ENCODE results near the gene MEIOB. TPM values are rescaled to one million over a fixed set of nuclear protein-coding genes. Genes with fewer than 3 reads are reported as not detected.

MEIOB gene
- total RNA-seq, 5 donors from 2014 or later (not counting 1 experiment from before 2014, with no cell fraction given), result 0.26 TPM; not detected in 4

DNA sequence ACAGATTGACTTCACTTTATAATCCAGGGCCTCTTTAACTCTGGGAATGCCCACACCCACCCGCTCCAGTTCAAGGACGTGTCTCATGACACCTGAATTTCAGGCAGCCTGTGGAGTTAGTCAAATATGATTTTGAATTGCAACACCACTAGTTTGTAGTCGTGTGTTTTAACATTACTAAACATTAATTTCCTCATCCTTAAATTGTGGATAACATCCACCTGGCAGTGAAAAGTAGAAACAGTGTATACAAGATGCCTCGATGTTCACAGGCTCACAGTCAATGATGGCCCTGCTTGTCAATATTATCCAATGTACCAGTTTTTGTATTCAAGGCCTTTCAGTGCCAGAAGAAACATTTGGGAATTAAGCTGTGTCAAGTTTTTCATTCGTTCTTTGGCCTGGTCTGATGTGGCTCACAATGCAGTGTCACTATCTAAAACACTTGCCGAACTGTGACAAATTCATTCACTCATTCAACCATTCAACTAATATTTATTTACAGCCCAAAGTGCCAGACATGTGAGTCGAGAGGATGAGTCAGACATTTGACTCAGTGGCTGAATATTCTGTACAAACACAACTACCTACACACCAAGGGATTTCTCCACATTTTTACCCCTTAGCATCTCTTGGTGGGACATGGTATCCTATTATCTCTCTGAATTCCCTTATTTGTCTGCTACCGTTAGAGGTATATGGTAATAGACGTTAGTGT lies 1.4 kb downstream of the MEIOB start:
- Histone ChIP-seq H3K27me3 (replicated peaks in 1 of 2; ENCODE audit: control insufficient read depth in 2 of 2, extremely low read depth in 1 of 2, insufficient read depth in 2 of 2, low read length in 1 of 2) (peaks cover 0 to 24% of the 10 kb centered on the region in 2 experiments), H3K36me3 (ENCODE audit: control insufficient read depth in 2 of 2, extremely low read depth in 1 of 2, insufficient read depth in 1 of 2, low read length in 1 of 2) (no peaks in the 10 kb centered on the region), H3K4me1 (ENCODE audit: control insufficient read depth in 1 of 2, extremely low read depth in 1 of 2, insufficient read depth in 2 of 2, low read length in 2 of 2) (peaks cover 0 to 8% of the 10 kb centered on the region in 2 experiments), H3K4me3 (ENCODE audit: control insufficient read depth in 1 of 2, extremely low read depth in 1 of 2, low read length in 1 of 2) (no peak overlapping the region), H3K9me3 (no peaks in the 10 kb centered on the region), H3K27ac (ENCODE audit: low read length) (no peak overlapping the region)
- Mint-ChIP-seq H3K4me3 (no peak overlapping the region), H3K9me3 (no peaks in the 10 kb centered on the region), H3K36me3 (no peaks in the 10 kb centered on the region), H3K27ac (no peak overlapping the region), H3K27me3 (peaks cover 19 to 22% of the 10 kb centered on the region in 2 donors), H3K4me1 (peaks cover 4 to 6% (median 4%) of the 10 kb centered on the region in 3 donors)
- CTCF ChIA-PET, result interaction anchor here in 1 of 2 donors (0.6 kb wide), 1 partner anchor 221 kb away, joined by 6 read pairs; no protein-coding TSS in a partner anchor
- ATAC-seq (replicated peaks in 1 of 4) (no peak), DNase-seq (no peak)
- POLR2A ChIA-PET, result no interaction called here
- WGBS (ENCODE audit: insufficient coverage), result 59% methylated on average over 3 of the region's 9 CpGs

DNA sequence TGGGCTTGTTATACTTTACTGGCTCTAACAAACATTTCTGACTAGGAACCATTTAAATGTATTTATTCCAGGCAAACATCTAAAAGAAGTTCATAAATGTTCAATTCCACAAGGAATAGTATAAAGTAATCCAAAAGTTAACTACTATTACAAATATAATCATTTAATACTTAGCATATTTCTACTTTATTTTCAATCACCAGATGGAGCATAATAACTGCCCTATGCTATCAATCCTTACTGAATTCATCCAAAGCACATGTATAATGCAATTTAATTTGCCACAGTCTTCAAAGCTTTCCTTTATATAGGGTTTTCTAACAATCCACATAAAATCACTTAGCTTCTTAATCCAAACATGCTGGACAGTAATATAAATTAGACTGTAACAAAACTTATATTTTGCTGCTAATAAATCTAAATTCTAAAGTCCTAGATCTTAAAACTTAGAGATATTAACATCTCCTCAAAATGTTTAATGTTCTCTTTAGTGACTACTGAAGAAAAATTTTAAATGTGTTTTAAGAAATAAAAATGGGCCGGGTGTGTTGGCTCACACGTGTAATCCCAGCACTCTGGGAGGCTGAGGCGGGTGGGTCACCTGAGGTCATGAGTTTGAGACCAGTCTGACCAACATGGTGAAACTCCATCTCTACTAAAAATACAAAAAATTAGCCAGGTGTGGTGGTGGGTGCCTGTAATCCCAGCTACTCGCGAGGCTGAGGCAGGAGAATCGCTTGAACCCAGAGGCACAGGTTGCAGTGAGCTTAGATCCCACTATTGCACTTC lies 5.9 kb downstream of the MEIOB start:
- ChIA-PET POLR2A (no interaction called here), CTCF (interaction anchor here in 1 of 2 donors (0.5 to 1.6 kb wide), 2 partner anchors 20 to 274 kb away, joined by 3 read pairs; no protein-coding TSS in a partner anchor)
- H3K36me3 Mint-ChIP-seq, result no peaks in the 10 kb centered on the region
- DNase-seq (no peak), ATAC-seq (replicated peaks in 1 of 4) (no peak)
- no peaks in the 10 kb centered on the region for H3K4me1 Mint-ChIP-seq
- no CpG with 5 or more reads among the region's 6 CpGs for WGBS (ENCODE audit: insufficient coverage)
- H3K36me3 ChIP-seq (ENCODE audit: control insufficient read depth in 2 of 2, extremely low read depth in 1 of 2, insufficient read depth in 1 of 2, low read length in 1 of 2), result no peaks in the 10 kb centered on the region
- peaks cover 0 to 29% of the 10 kb centered on the region in 2 experiments for H3K27me3 ChIP-seq (replicated peaks in 1 of 2; ENCODE audit: control insufficient read depth in 2 of 2, extremely low read depth in 1 of 2, insufficient read depth in 2 of 2, low read length in 1 of 2)
- no peak overlapping the region for H3K4me3 Mint-ChIP-seq
- no peaks in the 10 kb centered on the region for H3K9me3 ChIP-seq
- peaks cover 0 to 2% of the 10 kb centered on the region in 2 experiments for H3K4me1 ChIP-seq (ENCODE audit: control insufficient read depth in 1 of 2, extremely low read depth in 1 of 2, insufficient read depth in 2 of 2, low read length in 2 of 2)
- peaks cover 0 to 13% of the 10 kb centered on the region in 2 donors for H3K27me3 Mint-ChIP-seq
- H3K4me3 ChIP-seq (ENCODE audit: control insufficient read depth in 1 of 2, extremely low read depth in 1 of 2, low read length in 1 of 2), result no peak overlapping the region
- H3K27ac ChIP-seq (ENCODE audit: low read length), result no peak overlapping the region
- H3K9me3 Mint-ChIP-seq, result no peaks in the 10 kb centered on the region
- no peak overlapping the region for H3K27ac Mint-ChIP-seq

DNA sequence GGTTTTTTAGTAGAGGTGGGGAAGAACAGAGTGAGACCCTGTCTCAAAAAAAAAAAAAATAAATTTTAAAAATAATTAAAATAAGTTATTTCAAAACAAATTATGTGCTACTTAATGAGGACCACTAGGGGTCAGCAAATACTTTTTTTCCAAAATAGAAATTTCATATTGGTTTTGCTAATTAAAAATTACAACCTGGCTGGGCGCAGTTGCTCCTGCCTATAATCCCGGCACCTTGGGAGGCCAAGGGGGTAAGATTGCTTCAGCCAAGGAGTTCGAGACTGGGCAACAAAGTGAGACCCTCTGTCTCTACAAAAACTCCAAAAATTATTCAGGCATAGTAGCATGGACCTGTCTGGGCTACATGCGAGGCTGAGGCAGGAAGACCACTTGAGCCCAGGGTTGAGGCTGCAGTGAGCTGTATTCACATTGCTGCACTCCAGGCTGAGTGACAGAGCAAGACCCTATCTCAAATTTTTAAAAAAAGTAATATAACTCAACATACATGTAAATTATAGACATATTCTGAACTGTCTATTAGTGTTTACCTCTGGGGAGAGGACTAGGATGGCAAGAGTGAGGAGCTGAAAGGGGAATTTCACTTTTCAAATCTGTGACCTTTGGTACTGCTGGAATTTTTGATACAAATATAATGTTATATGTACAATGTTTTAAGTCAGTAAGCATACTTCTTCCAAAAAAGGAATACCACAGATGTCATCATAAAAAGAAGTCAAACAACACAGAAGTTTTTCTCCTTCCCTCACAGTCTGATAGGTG lies 8.1 kb downstream of the MEIOB start:
- ATAC-seq (replicated peaks in 1 of 4) (peak in 1 of 4 experiments; percentile 42), DNase-seq (peak in 3 of 35 experiments; percentile 14 to 69 (median 26))
- Mint-ChIP-seq H3K36me3 (no peaks in the 10 kb centered on the region), H3K4me3 (no peak overlapping the region), H3K4me1 (no peaks in the 10 kb centered on the region), H3K9me3 (no peaks in the 10 kb centered on the region), H3K27me3 (peaks cover 2 to 27% of the 10 kb centered on the region in 2 donors), H3K27ac (no peak overlapping the region)
- H3K36me3 ChIP-seq (ENCODE audit: control insufficient read depth in 2 of 2, extremely low read depth in 1 of 2, insufficient read depth in 1 of 2, low read length in 1 of 2), result no peaks in the 10 kb centered on the region
- CTCF ChIA-PET, result interaction anchor here in 1 of 2 donors (0.5 kb wide), 1 partner anchor 863 kb away, joined by 4 read pairs; no protein-coding TSS in a partner anchor
- peaks cover 2 to 39% of the 10 kb centered on the region in 2 experiments for H3K27me3 ChIP-seq (replicated peaks in 1 of 2; ENCODE audit: control insufficient read depth in 2 of 2, extremely low read depth in 1 of 2, insufficient read depth in 2 of 2, low read length in 1 of 2)
- no peaks in the 10 kb centered on the region for H3K9me3 ChIP-seq
- POLR2A ChIA-PET, result no interaction called here
- 17% methylated on average over 4 of the region's 4 CpGs for WGBS (ENCODE audit: insufficient coverage)
- no peak overlapping the region for H3K4me3 ChIP-seq (ENCODE audit: control insufficient read depth in 1 of 2, extremely low read depth in 1 of 2, low read length in 1 of 2)
- peaks cover 0 to 2% of the 10 kb centered on the region in 2 experiments for H3K4me1 ChIP-seq (ENCODE audit: control insufficient read depth in 1 of 2, extremely low read depth in 1 of 2, insufficient read depth in 2 of 2, low read length in 2 of 2)
- H3K27ac ChIP-seq (ENCODE audit: low read length), result no peak overlapping the region

DNA sequence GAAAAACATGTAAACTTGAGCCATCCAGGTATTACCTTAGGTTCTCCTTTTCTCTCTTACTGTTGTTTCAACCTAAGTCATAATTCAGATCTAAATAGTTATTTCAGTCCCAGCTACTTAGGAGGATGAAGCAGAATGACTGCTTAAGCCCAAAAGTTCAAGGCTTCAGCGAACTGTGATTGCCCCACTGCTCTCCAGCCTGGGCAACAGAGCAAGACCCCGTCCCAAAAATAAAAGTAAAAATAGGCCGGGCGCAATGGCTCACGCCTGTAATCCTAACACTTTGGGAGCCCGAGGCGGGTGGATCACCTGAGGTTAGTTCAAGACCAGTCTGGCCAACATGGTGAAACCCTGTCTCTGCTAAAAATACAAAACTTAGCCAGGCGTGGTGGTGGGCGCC lies 9.6 kb downstream of the MEIOB start:
- POLR2A ChIA-PET, result no interaction called here

DNA sequence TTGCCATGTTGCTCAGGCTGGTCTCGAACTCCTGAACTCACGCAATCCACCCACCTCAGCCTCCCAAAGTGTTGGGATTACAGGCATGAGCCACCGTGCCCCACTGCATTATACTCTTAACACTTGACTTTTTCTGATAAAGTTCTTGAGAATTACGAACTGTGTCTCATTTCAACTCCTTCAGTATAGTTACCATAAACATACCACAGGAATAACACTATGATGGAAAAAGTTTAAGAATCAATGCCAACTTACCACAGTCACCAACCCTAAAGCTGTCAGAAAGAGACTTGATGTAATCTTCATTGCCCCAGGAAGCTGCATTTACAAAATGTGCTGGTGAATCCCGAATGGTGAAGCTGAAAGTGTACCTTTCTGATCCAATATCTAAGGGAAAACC lies 10.2 kb downstream of the MEIOB start:
- Mint-ChIP-seq H3K27me3 (peaks cover 8 to 39% of the 10 kb centered on the region in 2 donors), H3K36me3 (no peaks in the 10 kb centered on the region), H3K27ac (no peak overlapping the region), H3K9me3 (no peaks in the 10 kb centered on the region), H3K4me3 (no peak overlapping the region), H3K4me1 (peaks cover 0 to 13% (median 3%) of the 10 kb centered on the region in 3 donors)
- H3K9me3 ChIP-seq, result no peaks in the 10 kb centered on the region
- DNase-seq (no peak), ATAC-seq (replicated peaks in 1 of 4) (no peak)
- H3K27ac ChIP-seq (ENCODE audit: low read length), result no peak overlapping the region
- ChIA-PET POLR2A (no interaction called here), CTCF (interaction anchor here (0.6 kb wide), 2 partner anchors 69 to 1126 kb away, joined by 3 to 5 read pairs; no protein-coding TSS in a partner anchor)
- WGBS (ENCODE audit: insufficient coverage), result 83% methylated on average over 1 of the region's 5 CpGs
- no peak overlapping the region for H3K4me3 ChIP-seq (ENCODE audit: control insufficient read depth in 1 of 2, extremely low read depth in 1 of 2, low read length in 1 of 2)
- no peaks in the 10 kb centered on the region for H3K36me3 ChIP-seq (ENCODE audit: control insufficient read depth in 2 of 2, extremely low read depth in 1 of 2, insufficient read depth in 1 of 2, low read length in 1 of 2)
- peaks cover 2 to 47% of the 10 kb centered on the region in 2 experiments for H3K27me3 ChIP-seq (replicated peaks in 1 of 2; ENCODE audit: control insufficient read depth in 2 of 2, extremely low read depth in 1 of 2, insufficient read depth in 2 of 2, low read length in 1 of 2)
- H3K4me1 ChIP-seq (ENCODE audit: control insufficient read depth in 1 of 2, extremely low read depth in 1 of 2, insufficient read depth in 2 of 2, low read length in 2 of 2), result peaks cover 0 to 2% of the 10 kb centered on the region in 2 experiments

More for the DNA sequence above, 9.6 kb downstream of the MEIOB start:
- Mint-ChIP-seq H3K27ac (no peak overlapping the region), H3K4me3 (no peak overlapping the region), H3K36me3 (no peaks in the 10 kb centered on the region), H3K4me1 (peaks cover 0 to 7% (median 0%) of the 10 kb centered on the region in 3 donors), H3K27me3 (peaks cover 4 to 36% of the 10 kb centered on the region in 2 donors), H3K9me3 (no peaks in the 10 kb centered on the region)
- no peak for ATAC-seq (replicated peaks in 1 of 4)
- no peak for DNase-seq
- CTCF ChIA-PET, result no interaction called here
- peaks cover 0 to 2% of the 10 kb centered on the region in 2 experiments for H3K4me1 ChIP-seq (ENCODE audit: control insufficient read depth in 1 of 2, extremely low read depth in 1 of 2, insufficient read depth in 2 of 2, low read length in 2 of 2)
- no peak overlapping the region for H3K27ac ChIP-seq (ENCODE audit: low read length)
- H3K9me3 ChIP-seq, result no peaks in the 10 kb centered on the region
- 85% methylated on average over 7 of the region's 9 CpGs for WGBS (ENCODE audit: insufficient coverage)
- H3K36me3 ChIP-seq (ENCODE audit: control insufficient read depth in 2 of 2, extremely low read depth in 1 of 2, insufficient read depth in 1 of 2, low read length in 1 of 2), result no peaks in the 10 kb centered on the region
- no peak overlapping the region for H3K4me3 ChIP-seq (ENCODE audit: control insufficient read depth in 1 of 2, extremely low read depth in 1 of 2, low read length in 1 of 2)
- peaks cover 2 to 42% of the 10 kb centered on the region in 2 experiments for H3K27me3 ChIP-seq (replicated peaks in 1 of 2; ENCODE audit: control insufficient read depth in 2 of 2, extremely low read depth in 1 of 2, insufficient read depth in 2 of 2, low read length in 1 of 2)

DNA sequence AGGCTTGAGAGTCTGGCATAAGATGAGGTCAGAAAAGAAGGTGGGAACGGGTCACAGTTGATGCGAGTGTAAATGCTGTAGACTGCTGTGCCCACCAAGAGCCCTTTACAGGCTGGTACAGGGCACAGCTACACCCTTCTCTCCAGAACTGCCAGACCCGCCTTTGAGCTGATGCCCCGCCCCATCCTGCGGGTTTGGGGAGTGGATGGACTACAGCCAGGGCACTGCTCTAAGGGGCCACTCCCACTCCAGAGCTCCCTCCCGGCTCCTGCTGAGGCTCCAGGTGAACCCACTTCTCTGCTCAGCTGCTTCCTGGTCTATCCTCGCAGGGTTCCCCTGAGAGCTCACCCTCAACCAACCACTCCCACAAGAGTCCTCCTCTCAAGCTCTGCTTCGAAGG lies 12.3 kb downstream of the MEIOB start:
- H3K27ac ChIP-seq (ENCODE audit: low read length), result no peak overlapping the region
- Mint-ChIP-seq H3K27ac (peak overlapping the region in 1 of 2 donors; percentile 59), H3K36me3 (no peaks in the 10 kb centered on the region), H3K27me3 (peaks cover 8 to 30% of the 10 kb centered on the region in 2 donors), H3K4me1 (peaks cover 13 to 26% (median 16%) of the 10 kb centered on the region in 3 donors), H3K9me3 (no peaks in the 10 kb centered on the region), H3K4me3 (no peak overlapping the region)
- DNase-seq, result no peak
- no peaks in the 10 kb centered on the region for H3K9me3 ChIP-seq
- CTCF ChIA-PET, result no interaction called here
- POLR2A ChIA-PET, result no interaction called here
- 51% methylated on average over 5 of the region's 8 CpGs for WGBS (ENCODE audit: insufficient coverage)
- H3K27me3 ChIP-seq (replicated peaks in 1 of 2; ENCODE audit: control insufficient read depth in 2 of 2, extremely low read depth in 1 of 2, insufficient read depth in 2 of 2, low read length in 1 of 2), result peaks cover 2 to 43% of the 10 kb centered on the region in 2 experiments
- H3K4me1 ChIP-seq (ENCODE audit: control insufficient read depth in 1 of 2, extremely low read depth in 1 of 2, insufficient read depth in 2 of 2, low read length in 2 of 2), result peaks cover 10 to 13% of the 10 kb centered on the region in 2 experiments
- H3K36me3 ChIP-seq (ENCODE audit: control insufficient read depth in 2 of 2, extremely low read depth in 1 of 2, insufficient read depth in 1 of 2, low read length in 1 of 2), result no peaks in the 10 kb centered on the region
- ATAC-seq (replicated peaks in 1 of 4), result no peak
- no peak overlapping the region for H3K4me3 ChIP-seq (ENCODE audit: control insufficient read depth in 1 of 2, extremely low read depth in 1 of 2, low read length in 1 of 2)
